A549 (cell line): ENCODE measurements around the gene MAZ. TPM values are rescaled to one million over a fixed set of nuclear protein-coding genes. Genes with fewer than 3 reads are reported as not detected.
"Not testable (repeated sequence)": the region's sequence is repeated elsewhere in the genome, so short reads cannot be mapped to it uniquely, and the experiment has no call there.

Experiments
- ATAC-seq, 2 experiments: fragments of 200-7000 bp in 1 of 2; fragments of >200 bp in 1 of 2; cut with Nextera tagmentation in 1 of 2; cut with Tn5 transposase in 1 of 2; 3 replicates each; pipeline versions ENCODE4 v1.8.0 to v1.9.1; 2018 to 2020; ENCODE audit warnings: mild to moderate bottlenecking in 1 of 2, moderate library complexity in 1 of 2
- CTCF ChIA-PET: fragments of 300-600 bp; sonication (Branson Sonifier 250); formaldehyde crosslinking; extraction: SDS; loops from one replicate; lab custom pipeline; 2021; ENCODE audit warnings: antibody characterized with exemption, inconsistent platforms; lab: Yijun Ruan, JAX
- POLR2A ChIA-PET: fragments of 350-600 bp; formaldehyde crosslinking; extraction: SDS; loops from one replicate; lab custom pipeline; 2021; ENCODE audit warnings: antibody characterized with exemption, inconsistent platforms; lab: Yijun Ruan, JAX
- DNase-seq, 2 experiments: peaks; one replicate each; pipeline versions ENCODE4 v3.0.0 to v3.0.0-alpha.2; 2011 to 2016; ENCODE audit warnings: low read depth in 1 of 2, low spot score in 1 of 2
- FAIRE-seq: peaks from 2 replicates; lab custom pipeline; 2011; peaks lifted over from hg19 to GRCh38; lab: Jason Lieb, UNC
- H3K27ac ChIP-seq, 2 experiments: fragments of >200 bp; sonication (Bioruptor Twin); formaldehyde crosslinking; 3 replicates each; pipeline ENCODE4 v1.5.1; 2016 to 2017
- H3K4me1 ChIP-seq: fragments of >200 bp; sonication (Bioruptor Twin); formaldehyde crosslinking; 3 replicates; pipeline ENCODE4 v1.6.1; 2016
- H3K4me2 ChIP-seq: fragments of >200 bp; sonication (Bioruptor Twin); formaldehyde crosslinking; 3 replicates; pipeline ENCODE4 v1.6.1; 2016
- H3K4me3 ChIP-seq: fragments of >200 bp; sonication (Bioruptor Twin); formaldehyde crosslinking; 3 replicates; pipeline ENCODE4 v1.5.1; 2016
- H3K9me3 ChIP-seq: fragments of >200 bp; sonication (Bioruptor Twin); formaldehyde crosslinking; 3 replicates; pipeline ENCODE4 v1.6.1; 2016
- BCL3 ChIP-seq: fragments of >200 bp; sonication (Bioruptor Twin); formaldehyde crosslinking; IDR thresholded peaks from 3 replicates; pipeline ENCODE4 v1.6.1; 2016
- EHF ChIP-seq: fragments of 250-450 bp; sonication (Bioruptor Pico); IDR thresholded peaks from 2 replicates; pipeline ENCODE4 v1.5.0; 2020; ENCODE audit warnings: mild to moderate bottlenecking
- ESRRA ChIP-seq: fragments of 150-350 bp; IDR thresholded peaks from 2 replicates; pipeline ENCODE4 v1.6.1; 2014; ENCODE audit warnings: mild to moderate bottlenecking, low read length, borderline replicate concordance
- FOSB ChIP-seq: fragments of 250-450 bp; sonication (Bioruptor Pico); IDR thresholded peaks from 2 replicates; pipeline ENCODE4 v1.5.0; 2020; ENCODE audit warnings: mild to moderate bottlenecking, moderate library complexity
- GATA3 ChIP-seq: IDR thresholded peaks from 2 replicates; pipeline ENCODE4 v1.6.1; 2012; ENCODE audit warnings: borderline replicate concordance
- HOXA7 ChIP-seq: fragments of 250-450 bp; sonication (Bioruptor Pico); IDR thresholded peaks from 2 replicates; pipeline ENCODE4 v1.5.0; 2020; ENCODE audit warnings: mild to moderate bottlenecking, moderate library complexity
- KDM1A ChIP-seq: fragments of 200-600 bp; sonication (generic); IDR thresholded peaks from 2 replicates; pipeline ENCODE4 v1.6.1; 2016; ENCODE audit warnings: low read depth, mild to moderate bottlenecking
- MYC ChIP-seq: IDR thresholded peaks from 2 replicates; pipeline ENCODE4 v1.6.1; 2012; ENCODE audit warnings: mild to moderate bottlenecking, inconsistent platforms, low read length, improper control_type of control experiment, borderline replicate concordance
- NPAS2 ChIP-seq: fragments of 250-450 bp; sonication (Bioruptor Pico); IDR thresholded peaks from 2 replicates; pipeline ENCODE4 v1.8.0; 2022; ENCODE audit warnings: mild to moderate bottlenecking, moderate library complexity, borderline replicate concordance
- POLR2AphosphoS2 ChIP-seq: conservative IDR thresholded peaks from 2 replicates; pipeline ENCODE4 v1.6.1; 2012; ENCODE audit warnings: low read length, improper control_type of control experiment, inconsistent platforms
- RARB ChIP-seq: fragments of 250-450 bp; sonication (Bioruptor Pico); IDR thresholded peaks from 2 replicates; pipeline ENCODE4 v1.8.0; 2021; ENCODE audit warnings: mild to moderate bottlenecking, moderate library complexity
- TFCP2L1 ChIP-seq: fragments of 250-450 bp; sonication (Bioruptor Pico); IDR thresholded peaks from 2 replicates; pipeline ENCODE4 v1.5.0; 2021; ENCODE audit warnings: mild to moderate bottlenecking
- USF2 ChIP-seq: fragments of 450-650 bp; IDR thresholded peaks from 2 replicates; pipeline ENCODE4 v1.6.1; 2014; ENCODE audit warnings: antibody characterized with exemption
- ZC3H11A ChIP-seq: fragments of 450-650 bp; IDR thresholded peaks from 2 replicates; pipeline ENCODE4 v1.6.1; 2014; ENCODE audit warnings: antibody characterized with exemption, mild to moderate bottlenecking
- WGBS: methylation state at CpG from one replicate; pipeline ENCODE4 v1.1.6; 2017; ENCODE audit errors: missing lambda C conversion rate; 5-methylcytosine and 5-hydroxymethylcytosine counted together
- polyA plus RNA-seq, 4 experiments: library from polyadenylated mRNA; depleted of rRNA in 3 of 4; stranded (reverse); fragments of >200 nt; fragmentation: RNase III in 1 of 4; extraction: RNeasy Plus Mini Kit Qiagen cat#74134 plus additional on column Dnase treatment in 1 of 4; gene quantifications; 2 replicates in 3 of 4; 3 replicates in 1 of 4; pipeline ENCODE4 v1.2.3, GENCODE V29; 2011 to 2017
- TF ChIP-seq, protein P1 (sequence below): fragments of >200 bp; sonication (Bioruptor Twin); formaldehyde crosslinking; IDR thresholded peaks from 3 replicates; pipeline ENCODE4 v1.5.1; 2016
- TF ChIP-seq, protein P2 (sequence below): IDR thresholded peaks from 2 replicates; pipeline ENCODE4 v1.6.1; 2012
- TF ChIP-seq, protein P3 (sequence below): fragments of 200-600 bp; sonication (generic); IDR thresholded peaks from 2 replicates; pipeline ENCODE4 v1.6.1; 2016; ENCODE audit warnings: antibody characterized with exemption, mild to moderate bottlenecking, moderate library complexity

The MAZ gene
- polyA plus RNA-seq, 2 of the 4 experiments (the other 2 are of a cell fraction) = 79.6 to 231 TPM

- FAIRE-seq = no peak
- Histone ChIP-seq H3K4me3 (no peak overlapping the region), H3K4me1 (peaks cover 9% of the 10 kb centered on the region; the same call in 2 of the 3 replicates), H3K4me2 (no peak overlapping the region), H3K9me3 (no peaks in the 10 kb centered on the region), H3K27ac (no peak overlapping the region)
- ChIA-PET POLR2A (no interaction called here), CTCF (interaction anchor here (0.7 to 1.8 kb wide), 5 partner anchors 35 to 85 kb away, joined by 3 to 9 read pairs (median 4); no protein-coding TSS in a partner anchor)
- no peak for TF ChIP-seq KDM1A
- no peak for DNase-seq
- WGBS = 86% methylated on average over 2 of the region's 2 CpGs
- ATAC-seq = no peak
Observed at GRCh38 chr16:29784157-29784556, 22.2 kb upstream of the MAZ start.

DNA sequence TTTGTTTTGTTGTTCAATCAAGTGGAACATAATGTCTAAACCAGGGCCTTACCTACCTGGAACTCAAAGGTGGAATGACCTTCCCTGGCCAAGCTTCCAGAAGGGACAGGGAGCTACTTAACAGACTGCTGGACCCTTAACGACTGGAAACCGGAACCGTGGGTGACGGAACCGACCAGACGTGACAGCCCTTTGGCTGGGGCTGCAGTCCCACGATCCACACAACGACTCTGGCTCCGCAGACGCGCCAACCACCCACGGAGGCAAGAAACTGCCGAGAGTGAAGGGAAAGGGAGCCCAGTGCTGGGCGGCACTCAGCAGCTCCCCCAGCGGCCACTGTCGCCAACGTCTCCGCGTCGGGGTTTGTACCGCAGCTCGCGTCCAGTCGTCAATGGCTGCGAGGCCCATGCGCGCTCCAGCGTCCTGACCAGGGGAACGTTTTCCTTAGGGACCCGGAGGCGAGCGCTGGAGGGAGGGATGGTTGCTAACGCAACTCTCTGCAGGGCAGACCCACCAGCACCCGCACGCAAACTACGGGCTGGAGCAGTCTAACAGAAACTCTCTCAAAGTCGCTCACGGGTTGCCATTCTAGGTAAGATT lies 21.3 kb upstream of the MAZ start:
- peak in 1 of 2 experiments; percentile 38 for DNase-seq
- 87% methylated on average over 38 of the region's 38 CpGs for WGBS
- Histone ChIP-seq H3K4me3 (no peak overlapping the region), H3K4me1 (peaks cover 7% of the 10 kb centered on the region), H3K4me2 (no peak overlapping the region), H3K27ac (no peak overlapping the region), H3K9me3 (no peaks in the 10 kb centered on the region)
- peak in 1 of 2 experiments; percentile 67; a peak in 3 of 6 replicates for ATAC-seq
- no peak for FAIRE-seq
- CTCF ChIA-PET = interaction anchor here (0.7 to 1.8 kb wide), 10 partner anchors 8 to 247 kb away, joined by 3 to 9 read pairs (median 3); partner anchors contain the start of gene MVP
- POLR2A ChIA-PET = no interaction called here
- TF ChIP-seq, protein P1, sequence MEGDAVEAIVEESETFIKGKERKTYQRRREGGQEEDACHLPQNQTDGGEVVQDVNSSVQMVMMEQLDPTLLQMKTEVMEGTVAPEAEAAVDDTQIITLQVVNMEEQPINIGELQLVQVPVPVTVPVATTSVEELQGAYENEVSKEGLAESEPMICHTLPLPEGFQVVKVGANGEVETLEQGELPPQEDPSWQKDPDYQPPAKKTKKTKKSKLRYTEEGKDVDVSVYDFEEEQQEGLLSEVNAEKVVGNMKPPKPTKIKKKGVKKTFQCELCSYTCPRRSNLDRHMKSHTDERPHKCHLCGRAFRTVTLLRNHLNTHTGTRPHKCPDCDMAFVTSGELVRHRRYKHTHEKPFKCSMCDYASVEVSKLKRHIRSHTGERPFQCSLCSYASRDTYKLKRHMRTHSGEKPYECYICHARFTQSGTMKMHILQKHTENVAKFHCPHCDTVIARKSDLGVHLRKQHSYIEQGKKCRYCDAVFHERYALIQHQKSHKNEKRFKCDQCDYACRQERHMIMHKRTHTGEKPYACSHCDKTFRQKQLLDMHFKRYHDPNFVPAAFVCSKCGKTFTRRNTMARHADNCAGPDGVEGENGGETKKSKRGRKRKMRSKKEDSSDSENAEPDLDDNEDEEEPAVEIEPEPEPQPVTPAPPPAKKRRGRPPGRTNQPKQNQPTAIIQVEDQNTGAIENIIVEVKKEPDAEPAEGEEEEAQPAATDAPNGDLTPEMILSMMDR = no peak
- TF ChIP-seq GATA3 (no peak), MYC (no peak), POLR2AphosphoS2 (no peak), NPAS2 (no peak), ESRRA (no peak), USF2 (no peak), TFCP2L1 (CRISPR knock-in tag) (no peak), RARB (CRISPR knock-in tag) (no peak), ZC3H11A (no peak), FOSB (no peak), BCL3 (no peak), KDM1A (no peak), HOXA7 (CRISPR knock-in tag) (no peak), EHF (CRISPR knock-in tag) (no peak)
- TF ChIP-seq, protein P2, sequence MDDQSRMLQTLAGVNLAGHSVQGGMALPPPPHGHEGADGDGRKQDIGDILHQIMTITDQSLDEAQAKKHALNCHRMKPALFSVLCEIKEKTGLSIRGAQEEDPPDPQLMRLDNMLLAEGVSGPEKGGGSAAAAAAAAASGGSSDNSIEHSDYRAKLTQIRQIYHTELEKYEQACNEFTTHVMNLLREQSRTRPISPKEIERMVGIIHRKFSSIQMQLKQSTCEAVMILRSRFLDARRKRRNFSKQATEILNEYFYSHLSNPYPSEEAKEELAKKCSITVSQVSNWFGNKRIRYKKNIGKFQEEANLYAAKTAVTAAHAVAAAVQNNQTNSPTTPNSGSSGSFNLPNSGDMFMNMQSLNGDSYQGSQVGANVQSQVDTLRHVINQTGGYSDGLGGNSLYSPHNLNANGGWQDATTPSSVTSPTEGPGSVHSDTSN = no peak
- TF ChIP-seq, protein P3, sequence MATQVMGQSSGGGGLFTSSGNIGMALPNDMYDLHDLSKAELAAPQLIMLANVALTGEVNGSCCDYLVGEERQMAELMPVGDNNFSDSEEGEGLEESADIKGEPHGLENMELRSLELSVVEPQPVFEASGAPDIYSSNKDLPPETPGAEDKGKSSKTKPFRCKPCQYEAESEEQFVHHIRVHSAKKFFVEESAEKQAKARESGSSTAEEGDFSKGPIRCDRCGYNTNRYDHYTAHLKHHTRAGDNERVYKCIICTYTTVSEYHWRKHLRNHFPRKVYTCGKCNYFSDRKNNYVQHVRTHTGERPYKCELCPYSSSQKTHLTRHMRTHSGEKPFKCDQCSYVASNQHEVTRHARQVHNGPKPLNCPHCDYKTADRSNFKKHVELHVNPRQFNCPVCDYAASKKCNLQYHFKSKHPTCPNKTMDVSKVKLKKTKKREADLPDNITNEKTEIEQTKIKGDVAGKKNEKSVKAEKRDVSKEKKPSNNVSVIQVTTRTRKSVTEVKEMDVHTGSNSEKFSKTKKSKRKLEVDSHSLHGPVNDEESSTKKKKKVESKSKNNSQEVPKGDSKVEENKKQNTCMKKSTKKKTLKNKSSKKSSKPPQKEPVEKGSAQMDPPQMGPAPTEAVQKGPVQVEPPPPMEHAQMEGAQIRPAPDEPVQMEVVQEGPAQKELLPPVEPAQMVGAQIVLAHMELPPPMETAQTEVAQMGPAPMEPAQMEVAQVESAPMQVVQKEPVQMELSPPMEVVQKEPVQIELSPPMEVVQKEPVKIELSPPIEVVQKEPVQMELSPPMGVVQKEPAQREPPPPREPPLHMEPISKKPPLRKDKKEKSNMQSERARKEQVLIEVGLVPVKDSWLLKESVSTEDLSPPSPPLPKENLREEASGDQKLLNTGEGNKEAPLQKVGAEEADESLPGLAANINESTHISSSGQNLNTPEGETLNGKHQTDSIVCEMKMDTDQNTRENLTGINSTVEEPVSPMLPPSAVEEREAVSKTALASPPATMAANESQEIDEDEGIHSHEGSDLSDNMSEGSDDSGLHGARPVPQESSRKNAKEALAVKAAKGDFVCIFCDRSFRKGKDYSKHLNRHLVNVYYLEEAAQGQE = no peak

DNA sequence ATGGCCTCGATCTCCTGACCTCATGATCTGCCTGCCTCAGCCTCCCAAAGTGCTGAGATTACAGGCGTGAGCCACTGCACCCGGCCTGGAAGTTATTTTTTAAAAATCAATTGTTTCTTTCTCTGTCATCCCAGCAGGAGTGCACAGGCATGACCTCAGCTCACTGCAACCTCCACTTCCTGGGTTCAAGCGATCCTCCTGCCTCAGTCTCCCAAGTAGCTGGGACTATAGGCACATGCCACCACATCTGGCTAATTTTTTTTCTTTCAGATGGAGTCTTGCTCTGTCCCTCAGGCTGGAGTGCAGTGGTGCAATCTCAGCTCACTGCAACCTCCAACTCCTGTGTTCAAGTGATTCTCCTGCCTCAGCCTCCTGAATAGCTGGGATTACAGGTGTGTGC lies 19.2 kb upstream of the MAZ start:
- ATAC-seq, H3K4me2 ChIP-seq, H3K27ac ChIP-seq, POLR2A ChIA-PET, DNase-seq, H3K9me3 ChIP-seq, H3K4me3 ChIP-seq, FAIRE-seq: not testable (repeated sequence)
- 62% methylated on average over 4 of the region's 4 CpGs for WGBS
- H3K4me1 ChIP-seq = peaks cover 12% of the 10 kb centered on the region
- CTCF ChIA-PET = interaction anchor here (1.2 to 2.2 kb wide), 3 partner anchors 9 to 86 kb away, joined by 3 to 5 read pairs (median 3); no protein-coding TSS in a partner anchor
